Testis (tissue), 2 donors: ENCODE measurements around the gene FARP1.

Experiments
- CTCF ChIP-seq, 3 experiments: fragments of 450-650 bp in 2 of 3; fragments of 200-600 bp in 1 of 3; sonication (generic) in 1 of 3; IDR thresholded peaks; one replicate each; pipeline ENCODE4 v1.5.1; 2016 to 2019; ENCODE audit warnings: antibody characterized with exemption in 3 of 3, mild to moderate bottlenecking in 2 of 3, moderate library complexity in 1 of 3
- POLR2A ChIP-seq: fragments of 450-650 bp; IDR thresholded peaks from one replicate; pipeline ENCODE4 v1.6.1; 2017; ENCODE audit warnings: antibody characterized with exemption, mild to moderate bottlenecking, moderate library complexity

DNA sequence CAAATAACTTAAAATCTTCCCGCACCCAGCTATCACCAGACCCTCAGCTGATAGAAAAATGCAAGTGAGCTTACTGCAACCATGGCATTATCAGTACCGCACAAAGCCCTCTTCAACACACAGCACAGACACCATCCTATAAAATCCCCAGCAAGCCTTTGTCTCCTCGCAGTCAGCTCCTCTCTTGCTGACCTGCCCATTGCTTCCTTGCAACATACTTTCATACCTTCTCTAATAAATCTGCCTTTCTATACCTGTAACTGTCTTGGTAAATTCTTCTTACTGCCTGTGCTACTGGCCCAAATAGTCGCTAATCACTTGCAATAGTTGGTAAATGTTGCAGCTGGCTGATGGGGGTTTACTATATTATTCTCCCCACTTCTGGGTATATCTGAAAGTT lies 43.3 kb upstream of the FARP1 start:
- no peak for TF ChIP-seq CTCF (IDR thresholded peaks at IDR 0.05)
- TF ChIP-seq POLR2A, result no peak
